M059J (cell line): Measurements from ENCODE around the gene DAB2IP. TPM values are rescaled to one million over a fixed set of nuclear protein-coding genes. Genes with fewer than 3 reads are reported as not detected.

Experiments
- total RNA-seq: library from RNA; depleted of rRNA; stranded (reverse); fragments of >200 nt; shearing (Covaris generic); gene quantifications from 2 replicates; pipeline ENCODE4 v1.2.3, GENCODE V29; 2014; rRNA removed

DAB2IP gene
- total RNA-seq, 1 experiment from 2014 or later = 6.2 TPM

Other genes with a start within 250 kb of the DAB2IP start
- gene GGTA1, start 151.8 kb upstream of the DAB2IP start, total RNA-seq = not detected in 2 replicates